Measurements from ENCODE around the gene WDR59. TPM values are rescaled to one million over a fixed set of nuclear protein-coding genes. Genes with fewer than 3 reads are reported as not detected.
"Not testable (repeated sequence)": the region's sequence is repeated elsewhere in the genome, so short reads cannot be mapped to it uniquely, and the experiment has no call there.

WDR59 gene
- total and polyA plus RNA-seq, 2 donors = 22.1 to 28.7 TPM

DNA sequence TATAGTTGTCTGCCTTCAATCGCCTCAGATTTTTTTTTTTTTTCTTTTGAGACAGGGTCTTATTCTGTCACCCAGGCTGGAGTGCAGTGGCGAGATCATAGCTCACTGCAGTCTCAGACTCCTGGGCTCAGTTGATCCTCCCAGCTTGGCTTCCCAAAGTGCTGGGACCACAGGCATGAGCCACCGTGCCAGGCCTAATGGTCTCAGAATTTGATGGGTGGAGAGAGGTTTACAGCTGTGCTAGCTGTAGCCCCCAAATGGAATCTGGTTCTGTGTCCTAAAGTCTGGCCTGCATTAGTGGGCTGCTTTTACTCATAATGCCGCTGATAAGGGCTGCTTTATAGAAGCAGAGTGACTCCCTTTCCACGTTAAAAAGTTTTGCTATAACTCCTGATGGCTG is 19.0 kb upstream of the WDR59 start:
- no peak for DNase-seq (ENCODE audit: extremely low spot score)
- WGBS = 69% methylated on average over 5 of the region's 5 CpGs
- H3K27ac ChIP-seq (ENCODE audit: low read depth) = no peak overlapping the region
- H3K36me3 ChIP-seq (ENCODE audit: insufficient read depth) = no peaks in the 10 kb centered on the region
- H3K4me1 ChIP-seq (ENCODE audit: insufficient read depth) = peaks cover 1% of the 10 kb centered on the region
- H3K4me3 ChIP-seq (ENCODE audit: low read depth, low read length) = no peak overlapping the region

DNA sequence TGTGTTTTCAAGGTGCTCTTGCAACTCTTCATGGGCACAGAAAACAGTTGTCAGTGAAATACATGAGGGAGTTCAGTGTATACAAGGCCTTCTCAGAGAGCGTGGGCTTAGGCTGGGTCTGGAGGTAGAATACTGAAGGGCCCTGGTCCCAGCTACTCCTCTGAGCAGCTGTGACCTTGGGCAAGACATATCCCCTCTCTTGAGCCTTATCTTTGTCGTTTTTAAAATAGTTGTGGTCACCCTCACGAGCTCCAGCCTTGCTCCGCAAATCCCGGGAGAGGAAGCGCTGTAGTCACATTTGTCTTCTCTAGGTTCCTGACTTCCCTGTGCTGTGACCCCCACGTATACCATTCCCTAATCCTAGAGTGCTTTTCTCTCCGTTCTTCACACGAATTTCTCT is 17.6 kb upstream of the WDR59 start:
- Histone ChIP-seq H3K4me3 (ENCODE audit: low read depth, low read length) (no peak overlapping the region), H3K36me3 (ENCODE audit: insufficient read depth) (no peaks in the 10 kb centered on the region), H3K27ac (ENCODE audit: low read depth) (no peak overlapping the region), H3K4me1 (ENCODE audit: insufficient read depth) (peaks cover 1% of the 10 kb centered on the region)
- 69% methylated on average over 9 of the region's 9 CpGs for WGBS
- no peak for DNase-seq (ENCODE audit: extremely low spot score)

DNA sequence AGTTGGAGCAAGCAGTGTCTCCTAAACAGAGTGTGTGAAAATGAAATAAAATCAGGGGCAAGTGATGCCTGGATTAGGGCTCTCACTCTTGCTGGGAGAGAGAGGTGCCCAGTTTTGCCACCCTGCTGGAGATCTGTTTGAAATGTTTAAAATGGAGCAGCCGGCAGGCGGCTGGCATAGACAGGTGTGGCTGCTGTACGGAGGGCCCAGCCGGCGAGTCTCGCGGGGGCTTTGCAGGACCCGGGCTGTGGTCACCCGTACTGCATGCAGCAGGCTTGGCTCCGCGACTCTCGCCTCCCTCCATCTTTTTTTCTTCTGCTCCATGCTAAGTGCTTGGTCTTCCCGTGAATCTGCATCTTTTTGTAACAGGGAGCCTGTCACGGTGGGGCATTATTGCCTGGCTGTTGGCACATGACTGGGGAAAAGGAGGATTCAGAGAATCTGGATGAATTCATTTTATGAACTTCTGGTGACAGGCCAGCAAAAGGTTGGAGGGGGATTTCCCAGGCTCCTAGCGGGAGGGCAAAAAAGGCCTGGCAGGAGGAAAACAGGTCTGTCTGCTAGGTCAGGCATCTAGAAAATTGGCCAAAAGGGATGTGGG is 15.7 kb upstream of the WDR59 start:
- Histone ChIP-seq H3K36me3 (ENCODE audit: insufficient read depth) (no peaks in the 10 kb centered on the region), H3K27ac (ENCODE audit: low read depth) (no peak overlapping the region), H3K4me3 (ENCODE audit: low read depth, low read length) (peak overlapping the region; percentile 78), H3K4me1 (ENCODE audit: insufficient read depth) (peaks cover 1% of the 10 kb centered on the region)
- 19% methylated on average over 15 of the region's 15 CpGs for WGBS
- DNase-seq (ENCODE audit: extremely low spot score) = no peak

DNA sequence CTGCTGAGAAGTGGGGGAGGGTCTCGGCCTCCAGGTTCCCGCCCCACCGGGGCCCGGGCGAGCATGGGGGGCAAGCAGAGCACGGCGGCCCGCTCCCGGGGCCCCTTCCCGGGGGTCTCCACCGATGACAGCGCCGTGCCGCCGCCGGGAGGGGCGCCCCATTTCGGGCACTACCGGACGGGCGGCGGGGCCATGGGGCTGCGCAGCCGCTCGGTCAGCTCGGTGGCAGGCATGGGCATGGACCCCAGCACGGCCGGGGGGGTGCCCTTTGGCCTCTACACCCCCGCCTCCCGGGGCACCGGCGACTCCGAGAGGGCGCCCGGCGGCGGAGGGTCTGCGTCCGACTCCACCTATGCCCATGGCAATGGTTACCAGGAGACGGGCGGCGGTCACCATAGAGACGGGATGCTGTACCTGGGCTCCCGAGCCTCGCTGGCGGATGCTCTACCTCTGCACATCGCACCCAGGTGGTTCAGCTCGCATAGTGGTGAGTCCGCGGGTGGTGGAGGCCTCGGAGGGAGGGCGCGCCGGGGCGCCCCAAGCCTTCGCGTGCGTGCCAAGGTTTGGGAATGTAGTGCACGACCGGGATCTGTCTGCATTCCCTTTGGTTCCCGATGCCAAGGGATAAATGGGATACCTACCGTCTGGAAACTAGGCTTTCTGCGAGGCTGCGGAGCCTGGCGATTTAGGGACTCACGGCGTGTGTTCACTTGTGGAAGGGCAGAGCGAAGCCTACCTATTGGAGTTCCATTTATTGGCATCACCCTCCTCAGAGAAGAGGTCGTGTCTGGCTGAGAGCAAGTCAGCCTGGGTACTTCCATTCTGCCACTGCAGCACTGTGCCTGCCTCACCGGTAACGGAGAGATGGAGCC is 14.9 kb upstream of the WDR59 start:
- H3K36me3 ChIP-seq (ENCODE audit: insufficient read depth) = no peaks in the 10 kb centered on the region
- H3K4me3 ChIP-seq (ENCODE audit: low read depth, low read length) = peak overlapping the region; percentile 78
- H3K27ac ChIP-seq (ENCODE audit: low read depth) = no peak overlapping the region
- 1% methylated on average over 71 of the region's 71 CpGs for WGBS
- DNase-seq (ENCODE audit: extremely low spot score) = no peak
- H3K4me1 ChIP-seq (ENCODE audit: insufficient read depth) = peaks cover under 1% of the 10 kb centered on the region

DNA sequence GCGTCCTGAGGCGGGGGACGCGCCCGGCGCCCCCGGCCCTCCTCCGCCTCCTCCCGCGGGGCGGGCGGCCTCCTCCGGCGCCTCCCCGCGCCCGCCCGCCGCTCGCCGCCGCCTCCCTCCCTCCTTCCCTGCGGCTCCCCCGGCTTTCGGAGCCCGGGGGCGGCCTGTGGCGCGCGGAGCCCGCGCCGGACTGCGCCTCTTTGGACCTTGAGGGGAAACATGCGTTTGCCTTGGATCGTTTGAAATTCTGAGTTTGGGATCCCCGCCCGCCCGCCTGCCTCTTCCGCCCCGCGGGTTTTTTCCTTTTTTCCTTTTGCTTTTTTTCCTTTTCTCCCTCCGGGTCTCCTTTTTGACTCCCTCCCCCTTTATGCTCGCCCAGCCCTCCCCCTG is 14.3 kb upstream of the WDR59 start:
- no peak for DNase-seq (ENCODE audit: extremely low spot score)
- H3K4me1 ChIP-seq (ENCODE audit: insufficient read depth) = no peaks in the 10 kb centered on the region
- no peaks in the 10 kb centered on the region for H3K36me3 ChIP-seq (ENCODE audit: insufficient read depth)
- peak overlapping the region; percentile 78 for H3K4me3 ChIP-seq (ENCODE audit: low read depth, low read length)
- peak overlapping the region; percentile 71 for H3K27ac ChIP-seq (ENCODE audit: low read depth)
- WGBS = under 1% methylated on average over 43 of the region's 44 CpGs

DNA sequence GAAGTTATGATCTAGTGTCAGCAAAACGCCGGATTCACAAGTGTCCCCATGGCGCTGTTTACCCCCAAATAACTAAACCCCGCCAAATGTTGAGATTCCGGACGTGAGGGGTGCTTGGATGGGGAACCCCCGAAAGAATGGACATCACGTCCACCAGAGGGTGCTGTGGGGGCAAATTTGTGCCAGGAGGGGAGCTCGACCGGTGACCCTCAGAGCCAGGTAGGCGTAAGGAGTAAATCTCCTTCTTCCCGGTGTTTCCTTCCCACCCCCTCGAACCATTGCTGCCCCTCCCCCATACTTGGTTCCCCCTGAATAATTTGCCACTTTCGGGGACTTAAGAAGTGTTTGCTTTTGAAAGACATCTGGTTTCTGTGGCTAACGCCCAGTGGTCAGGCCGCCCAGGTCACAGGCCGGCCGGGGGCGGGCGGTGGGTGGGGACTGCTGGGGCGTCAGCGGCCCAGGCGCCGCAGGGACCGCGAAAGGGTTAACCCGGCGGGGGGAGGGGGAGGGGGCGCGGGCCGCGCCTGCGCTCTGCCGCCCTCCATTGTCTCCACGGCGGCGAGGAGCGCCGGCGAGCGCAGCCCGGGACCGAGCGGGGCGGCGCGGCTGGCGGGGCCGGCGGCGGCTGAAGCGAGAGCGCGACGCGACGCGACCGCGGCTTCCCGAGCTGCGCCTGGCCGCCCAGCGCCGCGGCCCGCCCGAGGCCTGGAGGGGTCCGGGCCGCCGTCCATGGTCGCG is 13.7 kb upstream of the WDR59 start, which contains the start of gene ZNRF1:
TSS of gene ZNRF1 (plus strand) at position 544 of the 738 bp plus-strand sequence. CDS start 648 bp downstream, outside the sequence.
- Histone ChIP-seq H3K27ac (ENCODE audit: low read depth) (peak within 1 kb of the TSS; percentile 71), H3K4me3 (ENCODE audit: low read depth, low read length) (peak within 1 kb of the TSS; percentile 78), H3K4me1 (ENCODE audit: insufficient read depth) (no peaks in the 10 kb centered on the region), H3K36me3 (ENCODE audit: insufficient read depth) (no peaks in the 10 kb centered on the region)
- WGBS = under 1% methylated on average over 73 of the region's 73 CpGs
- peak; percentile 60 for DNase-seq (ENCODE audit: extremely low spot score)

DNA sequence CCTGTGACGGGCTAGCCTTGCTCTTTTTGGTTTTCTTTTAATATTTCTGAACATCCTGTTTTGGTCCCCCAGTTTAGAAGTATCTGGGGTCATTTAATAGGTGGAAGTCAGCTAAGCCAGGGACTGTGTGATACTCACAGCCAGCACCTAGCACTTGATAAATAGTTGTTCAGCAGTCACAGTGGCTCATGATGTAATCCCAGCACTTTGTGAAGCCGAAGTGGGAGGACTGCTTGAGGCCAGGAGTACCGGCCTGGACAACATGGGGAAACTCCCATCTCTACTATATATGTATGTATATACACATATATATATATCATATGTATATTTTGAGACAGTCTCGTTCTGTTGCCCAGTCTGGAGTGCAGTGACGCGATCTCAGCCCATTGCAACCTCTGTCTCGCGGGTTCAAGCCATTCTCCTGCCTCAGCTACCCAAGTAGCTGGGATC is 12.1 kb upstream of the WDR59 start:
- H3K36me3 ChIP-seq (ENCODE audit: insufficient read depth) = no peaks in the 10 kb centered on the region
- H3K4me3 ChIP-seq (ENCODE audit: low read depth, low read length) = no peak overlapping the region
- 86% methylated on average over 8 of the region's 8 CpGs for WGBS
- no peak for DNase-seq (ENCODE audit: extremely low spot score)
- no peak overlapping the region for H3K27ac ChIP-seq (ENCODE audit: low read depth)
- H3K4me1 ChIP-seq (ENCODE audit: insufficient read depth) = no peaks in the 10 kb centered on the region

DNA sequence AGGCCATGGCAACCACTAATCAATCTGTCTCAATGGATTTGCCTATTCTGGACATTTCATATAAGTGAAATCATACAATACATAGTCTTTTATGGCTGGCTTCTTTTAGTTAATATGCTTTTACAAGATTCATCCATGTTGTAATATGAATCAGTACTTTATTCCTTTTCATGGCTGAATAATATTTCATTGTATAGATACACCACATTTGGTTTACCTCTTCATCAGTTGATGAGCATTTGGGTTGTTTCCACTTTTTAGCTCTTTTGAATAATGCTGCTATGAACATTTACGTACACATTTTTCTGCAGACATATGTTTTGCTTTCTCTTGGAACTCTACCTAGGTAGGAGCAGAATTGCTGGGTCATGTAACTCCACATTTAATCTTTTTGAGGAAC is 11.1 kb upstream of the WDR59 start:
- no peak overlapping the region for H3K27ac ChIP-seq (ENCODE audit: low read depth)
- H3K4me3 ChIP-seq (ENCODE audit: low read depth, low read length) = no peak overlapping the region
- WGBS = 89% methylated on average over 1 of the region's 1 CpG
- no peak for DNase-seq (ENCODE audit: extremely low spot score)
- no peaks in the 10 kb centered on the region for H3K36me3 ChIP-seq (ENCODE audit: insufficient read depth)
- H3K4me1 ChIP-seq (ENCODE audit: insufficient read depth) = no peaks in the 10 kb centered on the region

DNA sequence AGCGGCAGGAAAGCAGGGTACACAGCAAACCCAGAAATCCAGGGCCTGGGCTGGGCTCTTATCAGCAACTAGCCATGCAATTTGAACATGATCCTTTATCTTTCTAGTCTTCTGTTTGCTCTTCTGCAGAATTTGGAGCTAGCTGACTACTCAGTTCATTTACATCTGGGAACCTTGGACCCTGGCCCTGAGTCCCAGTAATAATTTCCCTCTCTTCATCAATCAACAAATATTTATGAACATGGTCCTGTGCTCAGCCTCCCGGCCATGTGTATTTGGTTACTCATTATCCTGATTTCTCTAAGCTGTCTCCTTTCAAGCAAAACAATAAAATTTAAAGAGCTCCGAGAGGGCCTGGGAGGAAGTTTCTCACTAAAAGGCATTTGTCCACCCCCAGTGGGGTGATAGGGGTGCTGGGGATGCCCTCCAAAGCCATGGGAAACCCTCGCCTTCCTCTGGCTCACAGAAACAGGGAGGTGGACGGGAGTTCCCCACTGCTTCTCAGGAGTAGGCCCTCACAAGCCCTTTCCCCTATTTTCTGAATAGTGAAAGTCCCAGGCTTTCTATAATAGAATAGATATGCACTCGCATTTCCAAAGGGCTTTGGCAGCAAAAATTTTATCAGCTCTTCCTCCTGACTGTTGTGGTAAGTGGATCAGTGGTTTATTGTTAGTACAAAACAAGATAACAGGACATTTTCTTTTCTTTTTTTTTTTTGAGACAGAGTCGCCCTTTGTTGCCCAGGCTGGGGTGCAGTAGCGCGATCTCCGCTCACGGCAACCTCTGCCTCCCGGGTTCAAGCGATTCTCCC is 6.9 kb upstream of the WDR59 start:
- no peak overlapping the region for H3K27ac ChIP-seq (ENCODE audit: low read depth)

DNA sequence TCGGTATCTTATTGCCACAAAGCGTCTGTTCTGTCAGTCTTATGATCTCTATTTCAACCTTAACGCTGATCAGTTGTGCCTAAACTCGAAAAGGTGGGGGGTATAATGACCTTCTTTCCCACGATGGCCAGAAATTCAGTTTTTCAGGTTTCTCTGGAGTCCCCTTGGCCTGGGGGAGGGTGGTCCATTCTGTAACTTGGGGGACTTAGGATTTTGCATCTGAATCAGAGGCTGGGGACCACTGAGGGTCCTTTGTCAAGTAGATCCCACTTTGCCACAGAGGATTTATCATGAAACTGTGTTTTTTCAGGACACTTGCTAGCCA is 6.3 kb upstream of the WDR59 start:
- Histone ChIP-seq H3K4me1 (ENCODE audit: insufficient read depth) (no peaks in the 10 kb centered on the region), H3K4me3 (ENCODE audit: low read depth, low read length) (no peak overlapping the region), H3K27ac (ENCODE audit: low read depth) (no peak overlapping the region), H3K36me3 (ENCODE audit: insufficient read depth) (no peaks in the 10 kb centered on the region)
- DNase-seq (ENCODE audit: extremely low spot score) = no peak
- 83% methylated on average over 5 of the region's 5 CpGs for WGBS

More for the DNA sequence above, 6.9 kb upstream of the WDR59 start:
- H3K4me3 ChIP-seq (ENCODE audit: low read depth, low read length) = no peak overlapping the region
- no peak for DNase-seq (ENCODE audit: extremely low spot score)
- WGBS = 65% methylated on average over 13 of the region's 13 CpGs
- no peaks in the 10 kb centered on the region for H3K4me1 ChIP-seq (ENCODE audit: insufficient read depth)
- no peaks in the 10 kb centered on the region for H3K36me3 ChIP-seq (ENCODE audit: insufficient read depth)

DNA sequence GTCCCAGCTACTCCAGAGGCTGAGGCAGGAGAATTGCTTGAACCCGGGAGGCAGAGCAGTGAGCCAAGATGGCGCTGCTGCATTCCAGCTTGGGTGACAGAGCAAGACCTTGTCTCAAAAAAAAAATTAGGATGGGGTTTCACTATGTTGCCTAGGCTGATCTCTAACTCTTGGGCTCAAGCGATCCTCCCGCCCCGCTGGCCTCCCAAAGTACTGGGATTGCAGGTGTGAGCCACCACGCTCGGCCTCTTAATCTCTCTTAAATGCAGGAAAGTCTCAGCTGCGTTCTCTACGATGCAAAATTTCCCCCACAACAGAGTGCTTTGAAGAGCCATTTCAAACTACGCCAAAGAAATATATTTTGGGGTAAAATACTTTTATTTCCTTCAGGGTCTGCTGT is 5.9 kb upstream of the WDR59 start:
- no peak for DNase-seq (ENCODE audit: extremely low spot score)
- H3K4me1 ChIP-seq (ENCODE audit: insufficient read depth) = no peaks in the 10 kb centered on the region
- no peaks in the 10 kb centered on the region for H3K36me3 ChIP-seq (ENCODE audit: insufficient read depth)
- no peak overlapping the region for H3K27ac ChIP-seq (ENCODE audit: low read depth)
- WGBS = 96% methylated on average over 10 of the region's 10 CpGs
- H3K4me3 ChIP-seq (ENCODE audit: low read depth, low read length) = no peak overlapping the region

DNA sequence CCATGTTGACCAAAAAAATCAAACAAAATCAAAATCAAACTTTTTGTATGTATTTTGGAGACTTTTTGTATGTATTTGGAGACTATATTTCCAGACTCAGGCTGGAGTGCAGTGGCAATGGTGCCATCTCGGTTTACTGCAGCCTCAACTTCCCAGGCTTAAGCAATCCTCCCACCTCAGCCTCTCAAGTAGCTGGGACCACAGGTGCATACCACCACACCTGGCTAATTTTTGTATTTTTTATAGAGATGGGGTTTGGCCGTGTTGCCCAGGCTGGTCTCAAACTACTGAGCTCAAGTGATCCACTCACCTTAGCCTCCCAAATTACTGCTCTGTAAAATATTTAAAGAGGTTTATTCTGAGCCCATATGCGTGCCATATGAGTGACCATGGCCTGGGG is 4.9 kb upstream of the WDR59 start:
- not testable (repeated sequence) for DNase-seq (ENCODE audit: extremely low spot score); H3K4me1 ChIP-seq (ENCODE audit: insufficient read depth)
- WGBS = 94% methylated on average over 3 of the region's 3 CpGs

DNA sequence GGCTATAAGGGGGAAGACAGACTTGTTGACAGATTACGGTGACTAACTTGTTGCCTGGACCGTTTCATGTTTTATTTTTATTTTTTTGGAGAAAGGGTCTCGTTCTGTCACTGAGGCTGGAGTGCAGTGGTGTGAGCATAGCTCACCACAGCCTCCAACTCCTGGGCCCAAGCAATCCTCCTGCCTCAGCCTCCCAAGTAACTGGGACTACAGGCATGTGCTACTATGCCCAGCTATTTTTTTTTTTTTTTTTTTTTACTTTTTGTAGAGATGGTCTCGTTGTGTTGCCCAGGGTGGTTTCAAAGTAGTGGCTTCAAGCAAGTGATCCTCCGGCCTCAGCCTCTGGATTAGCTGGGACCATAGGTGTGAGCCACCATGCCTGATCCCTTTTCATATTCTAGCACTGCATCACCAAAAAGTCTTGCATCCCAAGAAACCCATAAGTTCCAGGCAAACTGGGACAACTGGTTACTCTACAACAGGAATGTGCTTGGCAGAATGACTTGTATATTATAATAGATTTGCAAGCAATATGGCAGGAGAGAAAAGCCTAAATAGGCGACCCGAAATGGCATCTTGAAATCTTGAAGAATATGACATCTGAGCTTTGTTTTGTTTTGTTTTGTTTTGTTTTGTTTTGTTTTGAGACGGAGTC is 2.2 kb upstream of the WDR59 start:
- Histone ChIP-seq H3K4me3 (ENCODE audit: low read depth, low read length) (no peak overlapping the region), H3K27ac (ENCODE audit: low read depth) (no peak overlapping the region), H3K4me1 (ENCODE audit: insufficient read depth) (no peaks in the 10 kb centered on the region), H3K36me3 (ENCODE audit: insufficient read depth) (no peaks in the 10 kb centered on the region)
- 88% methylated on average over 8 of the region's 8 CpGs for WGBS
- no peak for DNase-seq (ENCODE audit: extremely low spot score)

More for the DNA sequence above, 4.9 kb upstream of the WDR59 start:
- H3K4me3 ChIP-seq (ENCODE audit: low read depth, low read length); H3K27ac ChIP-seq (ENCODE audit: low read depth); H3K36me3 ChIP-seq (ENCODE audit: insufficient read depth): not testable (repeated sequence)

All from urinary bladder (tissue), 4 donors.